ENCODE results near the gene MRGPRD. TPM values are rescaled to one million over a fixed set of nuclear protein-coding genes. Genes with fewer than 3 reads are reported as not detected.

The MRGPRD gene
- total RNA-seq, 2 donors from 2014 or later: not detected

DNA sequence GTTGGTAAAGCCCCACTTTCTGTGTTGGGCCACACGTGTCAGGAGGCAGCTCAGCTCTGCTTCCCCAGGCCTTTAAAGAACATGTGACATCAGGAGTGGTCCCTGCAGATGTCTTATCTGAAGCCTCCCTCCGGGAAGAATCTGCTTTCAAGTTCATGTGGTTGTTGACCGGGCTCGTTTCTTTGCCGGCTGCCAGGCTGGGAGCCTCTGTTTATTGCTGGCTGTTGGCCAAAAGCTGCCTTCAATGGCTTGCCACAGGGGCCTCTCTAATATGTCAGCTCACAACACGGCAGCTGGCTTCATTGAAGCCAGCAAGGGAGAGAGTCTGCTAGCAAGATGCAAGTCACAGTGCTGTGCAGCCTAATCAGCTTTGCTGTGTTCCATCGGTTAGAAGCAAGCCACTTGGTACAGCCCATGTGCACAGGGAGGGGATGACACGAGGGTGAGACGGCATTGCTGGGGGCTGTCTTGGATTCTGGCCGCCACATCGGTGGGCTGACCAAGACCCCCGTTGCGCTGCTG is 17.7 kb upstream of the MRGPRD start:
- intact Hi-C loops (cut with DNase I, micrococcal nuclease): no loop called here
- ATAC-seq (no peak), DNase-seq (peak; percentile 24 to 27)

DNA sequence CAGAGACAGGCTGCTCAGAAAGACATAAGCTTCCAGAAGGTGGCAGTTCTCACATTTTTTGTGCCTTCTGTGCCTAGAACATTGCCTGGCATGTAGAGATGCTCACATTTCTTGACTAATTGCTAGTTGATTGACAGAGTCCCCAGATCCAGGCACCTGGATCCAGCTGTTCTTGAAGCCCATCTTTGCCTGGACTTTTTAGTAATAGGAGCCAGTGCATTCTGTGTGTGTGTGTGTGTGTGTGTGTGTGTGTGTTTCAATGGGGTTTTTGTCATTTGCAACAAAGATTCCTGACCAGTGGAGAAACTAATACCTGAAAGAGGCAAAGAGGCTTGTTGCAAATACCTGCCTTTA is 17.2 kb upstream of the MRGPRD start:
- no peak for DNase-seq
- intact Hi-C loops (cut with DNase I, micrococcal nuclease): no loop called here
- no peak for ATAC-seq

DNA sequence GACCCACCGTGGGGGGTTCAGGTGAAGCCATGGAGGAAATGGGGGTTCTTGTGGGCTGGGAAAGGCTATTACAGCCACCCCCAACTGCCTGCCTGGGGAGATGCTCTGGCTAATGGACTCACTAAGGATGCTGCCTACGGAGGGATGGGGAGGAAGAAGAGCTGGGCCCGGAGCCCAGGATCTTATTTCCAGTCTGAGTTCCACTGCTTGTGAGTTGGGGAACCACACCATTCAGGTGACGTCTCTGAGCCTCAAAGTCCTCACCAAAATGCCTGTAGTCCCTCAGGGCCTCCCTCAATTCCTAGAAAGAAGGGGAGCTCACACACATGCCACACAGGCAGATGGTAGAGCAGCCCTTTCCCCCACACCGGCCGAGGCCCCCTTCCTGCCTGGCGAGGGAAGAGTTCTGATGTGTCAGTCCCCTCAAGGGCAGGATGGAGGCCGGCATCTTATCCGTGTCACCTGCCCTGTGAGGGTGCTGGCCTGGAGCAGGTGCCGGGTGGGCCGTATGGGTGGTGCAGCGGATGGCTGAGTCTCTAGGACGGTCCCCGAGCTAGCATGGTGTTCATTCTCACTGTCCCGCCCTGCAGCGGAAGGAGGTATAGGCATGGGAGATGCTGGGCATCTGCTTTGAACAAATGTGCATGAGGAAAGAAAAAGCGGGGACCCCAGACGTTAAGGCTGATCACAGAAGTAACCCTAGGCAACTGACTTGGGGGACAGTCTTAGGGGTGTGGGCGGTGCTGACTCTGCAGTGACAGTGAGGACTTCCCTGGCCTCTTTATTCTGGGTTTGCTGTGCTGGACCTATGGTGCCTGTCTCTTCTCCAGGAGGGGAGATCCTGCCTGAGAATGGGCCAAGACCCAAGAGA is 16.6 kb upstream of the MRGPRD start:
- no peak for ATAC-seq
- DNase-seq: peak in 1 of 2 donors; percentile 20
- intact Hi-C loops (cut with DNase I, micrococcal nuclease): no loop called here

DNA sequence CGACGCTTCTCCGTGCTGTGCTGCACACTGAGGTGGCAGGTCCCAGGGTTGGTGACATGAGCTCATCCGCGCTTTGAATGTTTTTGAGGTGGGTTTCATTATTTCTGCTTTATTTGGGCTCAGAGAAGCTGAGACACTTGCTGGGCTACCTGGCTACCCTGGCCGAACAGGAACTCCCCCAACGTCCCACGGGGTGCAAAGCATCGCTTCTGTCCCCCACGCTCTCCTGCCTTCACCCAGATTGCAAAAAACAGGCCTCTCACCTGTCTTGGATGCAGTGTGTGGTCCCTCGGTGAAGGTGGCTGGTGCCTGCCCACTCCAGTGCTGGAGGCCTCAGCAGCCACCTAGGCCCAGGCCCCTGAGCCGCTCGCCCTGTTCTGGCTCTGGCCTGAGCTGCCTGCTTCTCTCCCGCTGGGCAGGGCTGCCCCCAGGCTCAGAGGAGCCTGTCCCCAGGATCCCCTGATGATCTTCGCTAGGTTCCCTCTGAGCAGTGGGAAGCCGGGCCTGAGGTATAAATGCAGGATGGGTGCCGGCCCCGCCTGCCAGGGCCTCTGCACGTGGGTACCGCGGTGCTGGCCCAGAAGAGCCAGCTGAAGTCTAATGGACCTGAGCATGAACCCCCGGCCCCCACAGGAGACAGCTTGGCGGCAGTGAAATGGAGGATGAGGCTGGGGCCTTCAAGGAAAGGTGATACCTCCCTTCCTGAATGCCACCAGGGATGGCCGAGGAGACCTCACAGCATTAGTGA is 15.8 kb upstream of the MRGPRD start:
- DNase-seq: no peak
- intact Hi-C loops (cut with DNase I, micrococcal nuclease): no loop called here
- no peak for ATAC-seq

DNA sequence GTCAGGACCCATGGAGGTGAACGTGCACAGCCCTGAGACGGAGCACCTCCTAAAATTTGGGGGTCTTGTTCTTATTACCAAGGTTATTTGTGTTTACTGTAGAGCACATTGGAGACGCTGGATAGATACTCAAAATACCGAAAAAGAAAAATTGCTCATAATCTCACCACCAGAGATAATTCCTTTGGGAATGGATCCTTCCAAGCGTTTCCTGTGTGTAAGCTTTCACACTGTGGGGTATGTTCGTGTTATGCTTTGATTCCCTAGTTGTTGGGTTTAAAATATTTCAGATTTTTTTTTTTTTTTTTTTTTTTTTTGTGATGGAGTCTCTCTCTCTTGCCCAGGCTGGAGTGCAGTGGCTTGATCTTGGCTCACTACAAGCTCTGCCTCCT is 14.1 kb upstream of the MRGPRD start:
- intact Hi-C loops (cut with DNase I, micrococcal nuclease): no loop called here
- ATAC-seq (no peak), DNase-seq (no peak)

DNA sequence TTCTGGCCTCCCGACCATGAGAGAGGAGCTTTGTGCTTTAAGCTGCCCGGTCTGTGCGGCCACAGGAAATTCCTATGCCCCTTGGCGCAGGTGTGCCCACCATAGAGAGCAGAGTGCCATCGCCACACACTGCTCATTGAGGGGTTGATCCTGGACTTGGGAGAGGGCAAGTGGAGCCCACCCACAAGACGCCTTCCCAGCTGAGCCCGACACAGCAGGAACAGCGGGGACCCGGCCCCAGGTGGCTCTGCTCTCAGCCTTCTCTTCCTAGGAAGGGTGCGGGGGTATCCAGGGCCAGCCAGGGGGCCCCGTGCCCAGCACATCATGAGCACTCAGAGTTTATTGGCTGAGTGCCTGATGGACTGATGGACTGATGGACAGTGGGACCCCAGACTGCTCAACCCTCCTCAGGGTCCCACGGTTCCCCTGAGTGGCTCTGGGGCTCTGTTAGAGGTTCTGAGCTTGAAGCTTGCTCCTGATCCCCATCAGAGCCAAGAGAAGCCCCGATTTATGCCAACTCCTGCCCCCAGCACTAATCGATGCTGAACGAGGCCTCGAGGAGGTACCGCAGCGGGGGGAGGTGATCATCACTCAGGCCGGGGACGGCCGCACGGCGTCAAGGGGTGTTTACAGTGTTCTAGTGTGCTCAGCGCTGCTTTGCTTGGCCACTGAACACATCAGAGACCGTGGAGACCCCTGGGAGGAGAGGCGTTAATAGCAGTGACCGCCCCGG is 13.5 kb upstream of the MRGPRD start:
- ATAC-seq (no peak), DNase-seq (no peak)
- intact Hi-C loops (cut with DNase I, micrococcal nuclease): no loop called here

DNA sequence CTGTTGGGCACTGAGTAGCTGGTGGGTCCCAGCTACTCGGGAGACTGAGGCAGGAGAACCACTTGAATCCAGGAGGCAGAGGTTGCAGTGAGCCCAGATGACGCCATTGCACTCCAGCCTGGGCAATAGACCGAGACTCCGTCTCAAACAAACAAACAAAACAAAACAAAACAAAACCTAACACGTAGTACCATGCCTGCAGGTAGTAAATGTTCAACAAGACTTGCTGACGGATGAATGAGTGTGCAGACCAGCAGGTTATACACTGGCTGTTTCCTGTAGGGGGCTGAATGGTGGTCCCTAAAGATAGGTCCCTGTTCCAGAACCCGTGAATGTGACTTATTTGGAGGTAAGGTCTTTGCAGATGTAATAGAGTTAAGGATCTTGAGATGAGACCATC is 12.8 kb upstream of the MRGPRD start:
- intact Hi-C loops (cut with DNase I, micrococcal nuclease): no loop called here
- no peak for ATAC-seq
- no peak for DNase-seq

DNA sequence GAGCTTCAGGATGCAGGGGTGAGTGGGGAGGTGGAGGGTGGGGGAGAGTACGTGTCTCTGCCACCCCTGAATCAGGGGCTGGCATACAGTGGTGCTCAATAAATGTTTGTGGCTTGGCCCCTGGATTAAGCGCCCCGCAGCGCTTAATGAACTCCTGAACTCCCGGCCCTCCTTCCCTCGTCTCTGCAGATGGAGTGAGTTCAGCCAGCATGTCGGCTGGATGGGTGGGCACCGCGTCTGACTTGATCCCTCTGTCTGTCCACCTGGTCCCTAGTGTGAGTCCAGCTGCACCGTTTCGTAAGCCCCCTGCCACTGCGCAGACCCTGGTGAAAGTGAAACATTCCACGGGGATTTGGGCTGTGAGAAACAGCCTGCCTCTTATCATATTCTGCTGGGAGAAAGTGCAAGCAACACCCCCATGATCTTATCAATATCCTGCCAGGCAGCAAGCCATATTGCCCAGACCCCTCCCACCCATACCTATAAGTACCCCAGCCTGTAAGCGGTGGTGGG is 12.0 kb upstream of the MRGPRD start:
- DNase-seq (no peak), ATAC-seq (no peak)
- intact Hi-C loops (cut with DNase I, micrococcal nuclease): no loop called here

DNA sequence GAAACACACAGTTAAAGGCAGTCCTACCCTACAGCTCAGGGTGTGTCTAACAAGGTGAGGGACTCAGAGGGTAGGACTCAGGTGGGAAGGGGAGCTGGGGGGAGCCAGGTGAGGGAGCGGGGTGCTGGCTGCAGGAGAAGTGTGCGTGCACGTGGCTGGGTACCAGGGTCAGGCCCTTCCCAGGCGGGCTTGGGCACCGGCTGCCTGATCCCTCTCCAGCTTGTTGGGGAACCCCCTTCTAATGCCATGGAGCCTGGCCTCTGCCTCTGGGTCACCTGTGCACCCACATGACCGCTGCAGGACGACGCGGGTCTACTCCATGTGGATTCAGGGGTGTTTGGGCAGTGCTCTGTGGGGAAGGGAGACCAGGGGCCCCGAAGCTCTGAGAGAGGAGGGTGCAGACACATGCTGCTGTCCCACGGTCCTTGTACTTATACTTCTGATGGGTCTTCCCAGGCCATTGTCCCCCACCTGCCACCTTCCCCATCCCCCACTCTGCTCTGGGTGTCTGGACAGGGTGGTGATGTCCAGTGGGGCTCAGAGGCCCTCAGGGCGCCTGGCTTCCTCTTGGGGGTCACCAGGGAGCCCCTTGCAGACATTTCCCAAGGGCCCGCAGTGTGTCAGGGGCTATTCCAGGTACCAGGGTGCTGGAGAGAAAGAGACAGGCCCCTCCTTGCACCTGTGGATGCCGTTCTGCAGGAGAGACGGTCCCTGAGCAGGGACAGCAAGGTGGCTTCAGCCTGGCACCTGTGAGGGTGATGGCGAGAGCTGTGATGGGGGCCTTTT is 10.4 kb upstream of the MRGPRD start:
- no peak for ATAC-seq
- DNase-seq: no peak
- intact Hi-C loops (cut with DNase I, micrococcal nuclease): no loop called here

DNA sequence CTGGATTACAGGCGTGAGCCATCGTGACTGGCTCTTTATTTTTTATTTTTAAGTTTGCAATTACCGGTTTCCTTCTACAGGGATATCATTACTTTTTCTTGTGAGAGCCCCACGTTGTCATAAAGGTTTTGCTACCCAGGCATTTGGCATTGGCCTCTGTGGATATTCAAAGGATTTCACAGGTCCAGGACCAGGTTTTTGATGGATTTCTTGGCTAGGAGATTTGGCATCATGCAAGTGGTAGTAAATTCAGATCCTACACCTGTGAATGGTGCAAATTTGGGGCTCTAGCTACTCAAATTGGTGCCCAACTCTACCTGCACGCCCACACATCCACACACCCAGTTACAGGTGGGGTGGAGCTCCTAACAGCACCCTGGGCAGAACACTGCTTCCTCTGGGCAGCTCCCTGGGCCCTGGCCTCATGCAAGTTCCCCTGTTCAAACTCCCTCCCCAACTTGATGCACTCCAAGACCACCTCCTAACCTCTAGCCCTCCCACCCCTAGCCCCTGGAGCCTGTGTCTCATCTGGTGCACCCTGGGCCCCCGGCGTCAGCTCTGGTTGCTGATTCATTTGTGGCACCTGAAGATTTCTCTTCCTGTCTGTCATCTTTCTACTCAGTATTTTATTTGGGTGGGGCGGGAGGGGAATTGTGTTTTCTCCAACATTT is 9.3 kb upstream of the MRGPRD start:
- DNase-seq (no peak), ATAC-seq (no peak)
- intact Hi-C loops (cut with DNase I, micrococcal nuclease): no loop called here

DNA sequence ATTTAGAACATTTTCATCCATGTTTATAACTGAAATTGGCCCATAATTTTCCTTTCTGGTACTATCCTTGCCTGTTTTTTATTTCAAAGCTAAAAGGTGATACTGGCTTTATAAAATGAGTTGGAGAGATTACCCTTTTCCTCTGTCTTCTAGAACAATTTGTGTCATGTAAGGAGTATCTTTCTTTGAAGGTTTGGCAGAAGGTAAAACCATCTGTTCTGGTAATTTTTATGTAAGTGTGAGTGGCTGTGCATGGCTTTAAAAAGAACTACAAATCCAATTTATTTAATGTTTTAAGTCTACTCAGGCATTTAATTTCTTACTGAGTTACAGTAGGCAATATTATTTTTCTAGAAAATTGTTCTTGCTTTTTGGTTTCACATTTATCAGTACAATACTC is 7.7 kb upstream of the MRGPRD start:
- DNase-seq (no peak), ATAC-seq (no peak)
- intact Hi-C loops (cut with DNase I, micrococcal nuclease): no loop called here

DNA sequence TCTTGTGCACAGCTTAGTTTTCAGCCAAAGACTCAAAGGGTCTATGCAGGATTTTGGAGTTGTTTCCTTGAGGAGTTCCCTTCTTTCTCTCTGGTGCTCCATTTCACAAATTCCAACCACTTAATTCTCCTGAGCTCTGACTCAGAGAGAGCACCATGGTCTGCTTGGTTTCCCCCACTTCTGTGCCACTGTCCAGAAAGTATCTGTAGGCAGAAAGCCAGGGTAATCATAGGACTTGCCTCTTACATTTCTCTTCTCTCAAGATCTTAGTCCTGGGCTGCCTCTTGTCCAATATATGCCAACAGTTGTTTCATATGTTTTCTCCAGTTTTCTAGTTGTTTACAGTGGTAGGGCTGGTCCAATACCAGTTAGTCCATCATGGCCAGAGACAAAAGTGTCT is 6.4 kb upstream of the MRGPRD start:
- ATAC-seq (no peak), DNase-seq (no peak)
- intact Hi-C loops (cut with DNase I, micrococcal nuclease): no loop called here

DNA sequence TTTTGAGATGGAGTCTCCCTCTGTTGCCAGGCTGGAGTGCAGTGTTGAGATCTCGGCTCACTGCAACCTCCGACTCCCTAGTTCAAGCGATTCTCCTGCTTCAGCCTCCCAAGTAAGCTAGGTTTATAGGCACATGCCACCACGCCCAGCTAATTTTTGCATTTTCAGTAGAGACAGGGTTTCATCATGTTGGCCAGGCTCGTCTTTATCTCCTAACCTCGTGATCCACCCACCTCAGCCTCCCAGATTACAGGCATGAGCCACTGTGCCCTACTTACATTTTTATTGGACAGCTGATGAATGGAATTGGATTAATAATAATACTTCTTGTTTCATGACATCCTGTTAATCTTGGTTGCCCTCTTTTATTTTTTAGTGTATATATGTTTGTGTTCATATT is 3.0 kb upstream of the MRGPRD start:
- ATAC-seq (no peak), DNase-seq (no peak)
- intact Hi-C loops (cut with DNase I, micrococcal nuclease): no loop called here

DNA sequence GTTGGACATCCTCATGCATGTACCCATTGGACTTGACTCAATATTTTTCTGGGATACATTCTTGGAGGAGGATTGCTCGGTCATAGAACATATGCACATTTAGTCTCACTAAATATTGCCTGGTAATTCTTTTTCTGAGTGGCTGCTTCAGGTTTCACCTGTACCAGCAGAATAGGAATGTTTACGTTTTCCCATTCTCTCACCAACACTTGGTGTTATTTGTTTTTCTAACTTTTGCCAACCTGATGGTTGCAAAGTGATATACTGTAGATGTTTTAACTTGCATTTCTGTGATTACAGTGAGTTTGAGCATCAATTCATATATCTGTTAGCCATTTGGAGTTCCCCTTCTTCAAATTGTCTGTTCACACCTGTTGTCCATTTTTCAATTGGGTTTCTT is 1.3 kb upstream of the MRGPRD start:
- intact Hi-C loops (cut with DNase I, micrococcal nuclease): no loop called here
- no peak for ATAC-seq

DNA sequence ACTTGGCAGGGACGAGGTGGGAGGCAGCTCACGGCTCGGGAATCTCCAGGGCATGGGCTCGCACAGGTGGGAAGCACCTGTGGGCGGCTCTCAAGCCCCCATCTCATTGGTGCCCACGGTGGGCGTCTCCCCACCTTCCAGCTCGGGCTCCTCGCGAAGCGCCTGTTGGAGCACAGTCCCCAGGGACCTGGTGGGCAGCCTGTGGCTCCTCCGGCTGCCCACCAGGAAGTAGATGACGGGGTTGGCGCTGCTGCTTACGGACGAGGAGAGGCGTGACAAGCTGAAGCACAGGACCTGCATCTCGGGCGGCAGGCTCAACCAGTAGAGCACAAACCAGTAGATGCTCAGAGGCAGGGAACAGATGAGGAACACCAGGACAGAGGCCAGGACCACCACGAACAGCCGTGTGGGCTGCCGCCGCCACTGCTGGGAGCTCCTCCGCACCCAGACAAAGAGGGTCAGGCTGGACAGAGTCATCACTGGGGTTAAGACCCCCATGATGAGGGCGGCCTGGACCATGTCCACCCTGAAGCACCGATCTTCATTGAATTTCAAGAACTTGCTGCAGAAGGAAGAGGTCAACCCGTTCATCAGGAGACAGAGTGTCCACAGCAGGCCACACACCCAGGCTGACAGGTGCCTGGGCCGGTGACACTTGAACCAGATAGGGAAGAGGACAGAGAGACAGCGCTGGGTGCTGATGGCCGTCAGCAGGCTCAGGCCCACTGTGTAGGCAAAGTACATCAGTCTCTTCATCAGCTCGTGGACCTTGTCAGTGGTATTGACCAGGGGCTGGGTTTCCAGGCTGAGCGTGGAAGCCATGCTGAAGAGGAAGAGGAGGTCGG is 633 bp downstream of the MRGPRD start:
- DNase-seq (no peak), ATAC-seq (no peak)
- intact Hi-C loops (cut with DNase I, micrococcal nuclease): no loop called here

More for the DNA sequence above, 1.3 kb upstream of the MRGPRD start:
- DNase-seq: no peak

DNA sequence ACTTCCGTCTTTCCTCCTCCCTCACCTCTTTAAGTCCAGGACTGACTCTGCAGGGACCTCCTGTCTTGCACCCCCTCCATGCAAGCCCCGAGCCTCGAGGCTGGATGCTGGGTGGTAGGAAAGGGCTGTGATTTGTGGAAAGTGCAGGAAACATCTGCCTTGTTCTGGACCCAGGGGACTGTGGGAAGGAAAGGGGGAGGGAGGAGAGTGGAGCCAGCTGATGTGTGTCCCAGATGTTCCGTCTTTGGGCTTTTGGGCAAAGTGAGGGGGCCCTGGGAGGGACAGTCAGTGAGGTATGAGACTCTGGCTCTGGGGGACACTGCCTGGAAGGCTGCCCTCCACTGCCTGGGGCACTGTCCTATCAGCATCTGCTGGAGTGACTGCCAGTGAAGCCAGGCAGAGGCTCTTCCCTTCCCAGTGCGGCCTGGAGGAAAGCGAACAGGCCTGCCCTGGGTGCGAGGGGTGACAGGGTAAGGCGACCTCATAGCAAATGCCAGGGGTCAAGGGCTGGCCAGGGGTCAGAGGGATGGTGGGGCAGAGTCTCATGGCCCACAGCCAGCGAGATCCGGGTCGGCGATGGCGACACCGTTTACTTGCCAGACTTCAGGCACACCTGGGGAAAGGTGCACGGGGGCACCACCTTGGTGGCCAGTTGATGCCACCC is 1.7 kb downstream of the MRGPRD start:
- DNase-seq: no peak
- intact Hi-C loops (cut with DNase I, micrococcal nuclease): no loop called here

DNA sequence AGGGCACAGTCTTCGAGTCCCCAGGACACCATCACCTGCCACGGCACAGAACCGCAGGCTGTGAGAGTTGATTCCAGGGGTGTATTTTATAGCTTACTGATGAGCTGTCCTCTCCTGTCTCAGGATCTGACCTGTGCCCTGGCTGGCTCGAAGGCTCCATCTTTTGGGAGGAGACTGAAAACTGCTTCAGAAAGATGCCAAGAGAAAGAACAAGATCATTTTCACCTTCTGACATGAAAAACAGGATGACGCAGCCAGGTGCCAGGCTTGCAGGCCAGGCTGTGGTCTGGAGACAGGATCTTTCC is 2.2 kb downstream of the MRGPRD start:
- ATAC-seq (no peak), DNase-seq (no peak)
- intact Hi-C loops (cut with DNase I, micrococcal nuclease): no loop called here

More for the DNA sequence above, 1.7 kb downstream of the MRGPRD start:
- ATAC-seq: no peak
